Endodermal cell (in vitro differentiated cells): ENCODE data around the gene MIEF2. TPM values are rescaled to one million over a fixed set of nuclear protein-coding genes. Genes with fewer than 3 reads are reported as not detected.

Experiments
- DNase-seq: peaks from one replicate; pipeline ENCODE4 v3.0.0-alpha.2; 2017
- H3K27ac ChIP-seq: 2 replicates; pipeline ENCODE4 v1.5.1; 2013; ENCODE audit warnings: mild to moderate bottlenecking, low read depth, low read length, moderate library complexity
- H3K27me3 ChIP-seq: 2 replicates; pipeline ENCODE4 v1.6.1; 2013; ENCODE audit warnings: mild to moderate bottlenecking, low read length, moderate library complexity; ENCODE audit not compliant: insufficient read depth, control insufficient read depth, poor library complexity, severe bottlenecking
- H3K36me3 ChIP-seq: 2 replicates; pipeline ENCODE4 v1.7.0; 2013; ENCODE audit warnings: mild to moderate bottlenecking, low read length, moderate library complexity; ENCODE audit not compliant: control insufficient read depth, insufficient read depth
- H3K4me1 ChIP-seq: one replicate; pipeline ENCODE4 v1.7.0; 2013; ENCODE audit warnings: low read length; ENCODE audit not compliant: control insufficient read depth, insufficient read depth
- H3K4me3 ChIP-seq: 2 replicates; pipeline ENCODE4 v1.5.1; 2013; ENCODE audit warnings: mild to moderate bottlenecking, low read length, moderate library complexity
- H3K9ac ChIP-seq: 2 replicates; pipeline ENCODE4 v1.6.1; 2013; ENCODE audit warnings: mild to moderate bottlenecking, low read length, moderate library complexity; ENCODE audit not compliant: poor library complexity, severe bottlenecking; ENCODE audit errors: extremely low read depth
- H3K9me3 ChIP-seq: 2 replicates; pipeline ENCODE4 v1.6.1; 2013; ENCODE audit warnings: mild to moderate bottlenecking, low read length, moderate library complexity; ENCODE audit not compliant: control insufficient read depth
- H3K27ac Mint-ChIP-seq: 2 replicates; pipeline ENCODE4 v1.8.0; 2020; ENCODE audit warnings: mixed read lengths
- H3K27me3 Mint-ChIP-seq: 2 replicates; pipeline ENCODE4 v1.8.0; 2021; ENCODE audit warnings: mild to moderate bottlenecking, mixed read lengths; ENCODE audit not compliant: insufficient read depth
- H3K36me3 Mint-ChIP-seq: 2 replicates; pipeline ENCODE4 v1.8.0; 2020; ENCODE audit warnings: low read depth, mixed read lengths
- H3K4me1 Mint-ChIP-seq: 2 replicates; pipeline ENCODE4 v1.8.0; 2020; ENCODE audit warnings: mixed read lengths
- H3K4me3 Mint-ChIP-seq: 2 replicates; pipeline ENCODE4 v1.8.0; 2020; ENCODE audit warnings: mild to moderate bottlenecking, moderate library complexity, mixed read lengths
- H3K9me3 Mint-ChIP-seq: 2 replicates; pipeline ENCODE4 v1.8.0; 2020; ENCODE audit warnings: mild to moderate bottlenecking, mixed read lengths
- CTCF ChIP-seq: fragments of 200-600 bp; sonication (generic); conservative IDR thresholded peaks from 2 replicates; pipeline ENCODE4 v1.5.0; 2021; ENCODE audit warnings: antibody characterized with exemption, mild to moderate bottlenecking
- WGBS, 2 experiments: methylation state at CpG; one replicate each; pipeline versions ENCODE4 v1.1.5 to v1.1.7; 2013; ENCODE audit warnings: missing lambda C conversion rate in 2 of 2, mixed read lengths in 1 of 2; ENCODE audit not compliant: insufficient coverage in 1 of 2, insufficient read length in 1 of 2; 5-methylcytosine and 5-hydroxymethylcytosine counted together
- total RNA-seq, 2 donors: library from RNA; stranded (reverse); fragmentation: NEBNext Ultra II Directional in 1 of 2; extraction: Animal tissue kit (Norgen Biotek cat#: 25700) in 1 of 2; gene quantifications; 2 replicates in 1 of 2; 3 replicates in 1 of 2; pipeline ENCODE4 v1.2.1, GENCODE V29; 2021

The MIEF2 gene
- total RNA-seq, 2 donors from 2014 or later = 15.3 to 19.6 TPM

GRCh38 chr17:18280766-18281371 is 20.4 kb downstream of the MIEF2 start:
- no peak for TF ChIP-seq CTCF
- Histone ChIP-seq H3K9me3 (no peaks in the 10 kb centered on the region), H3K4me3 (no peak overlapping the region), H3K27ac (no peak overlapping the region), H3K36me3 (peaks cover 89% of the 10 kb centered on the region), H3K27me3 (no peaks in the 10 kb centered on the region), H3K9ac (no peak overlapping the region), H3K4me1 (no peaks in the 10 kb centered on the region)
- no peaks in the 10 kb centered on the region for H3K9me3 Mint-ChIP-seq
- WGBS, 2 experiments = 95 to 100% methylated on average over 2 to 5 of the region's 5 CpGs
- H3K36me3 Mint-ChIP-seq = peaks cover 76% of the 10 kb centered on the region
- no peaks in the 10 kb centered on the region for H3K27me3 Mint-ChIP-seq
- no peaks in the 10 kb centered on the region for H3K4me1 Mint-ChIP-seq
- no peak for DNase-seq
- H3K4me3 Mint-ChIP-seq = no peak overlapping the region
- no peak overlapping the region for H3K27ac Mint-ChIP-seq

- H3K27ac Mint-ChIP-seq = no peak overlapping the region
- H3K4me1 ChIP-seq = no peaks in the 10 kb centered on the region
- peaks cover 85% of the 10 kb centered on the region for H3K36me3 ChIP-seq
- H3K4me3 Mint-ChIP-seq = no peak overlapping the region
- H3K9me3 Mint-ChIP-seq = no peaks in the 10 kb centered on the region
- no peak overlapping the region for H3K27ac ChIP-seq
- 95 to 98% methylated on average over 5 to 6 of the region's 6 CpGs for WGBS, 2 experiments
- no peak overlapping the region for H3K9ac ChIP-seq
- TF ChIP-seq CTCF = no peak
- no peaks in the 10 kb centered on the region for H3K9me3 ChIP-seq
- no peaks in the 10 kb centered on the region for H3K27me3 ChIP-seq
- no peaks in the 10 kb centered on the region for H3K4me1 Mint-ChIP-seq
- H3K4me3 ChIP-seq = no peak overlapping the region
- peaks cover 74% of the 10 kb centered on the region for H3K36me3 Mint-ChIP-seq
- no peaks in the 10 kb centered on the region for H3K27me3 Mint-ChIP-seq
- no peak for DNase-seq
Measured at GRCh38 chr17:18281788-18282187, 21.3 kb downstream of the MIEF2 start.

GRCh38 chr17:18285296-18285695 is 24.8 kb downstream of the MIEF2 start:
- H3K4me1 Mint-ChIP-seq = no peaks in the 10 kb centered on the region
- H3K27me3 ChIP-seq = no peaks in the 10 kb centered on the region
- no peak overlapping the region for H3K4me3 Mint-ChIP-seq
- no peaks in the 10 kb centered on the region for H3K9me3 ChIP-seq
- 96 to 98% methylated on average over 9 to 11 of the region's 11 CpGs for WGBS, 2 experiments
- H3K9me3 Mint-ChIP-seq = no peaks in the 10 kb centered on the region
- H3K9ac ChIP-seq = no peak overlapping the region
- TF ChIP-seq CTCF = no peak
- DNase-seq = no peak
- no peaks in the 10 kb centered on the region for H3K27me3 Mint-ChIP-seq
- H3K4me1 ChIP-seq = no peaks in the 10 kb centered on the region
- no peak overlapping the region for H3K27ac ChIP-seq
- H3K36me3 Mint-ChIP-seq = peaks cover 85% of the 10 kb centered on the region
- H3K36me3 ChIP-seq = peaks cover 83% of the 10 kb centered on the region
- no peak overlapping the region for H3K4me3 ChIP-seq
- H3K27ac Mint-ChIP-seq = peak overlapping the region; percentile 59
